HG03139 (cell line): ENCODE results near the gene KRI1.

Experiments
- ATAC-seq: cut with Tn5 transposase; IDR thresholded peaks from one replicate; pipeline ENCODE4 v1.9.1; 2021; ENCODE audit not compliant: unreplicated experiment

KRI1 gene

GRCh38 chr19:10565567-10566407 is at the start of gene KRI1:
KRI1 (minus strand) TSS chr19:10566010; CDS start chr19:10565999, 11 bp downstream.
- ATAC-seq, result peak; percentile 28

- ATAC-seq, result no peak
Observed at GRCh38 chr19:10612499-10613119, 46.8 kb upstream of the KRI1 start.

- no peak for ATAC-seq
Observed at GRCh38 chr19:10611907-10612306, 46.1 kb upstream of the KRI1 start.

- ATAC-seq, result no peak
Observed at GRCh38 chr19:10604460-10604980, 38.7 kb upstream of the KRI1 start.

- no peak for ATAC-seq
Observed at GRCh38 chr19:10603873-10604459, 38.2 kb upstream of the KRI1 start.

- ATAC-seq, result peak; percentile 50
Observed at GRCh38 chr19:10603084-10603872, 37.5 kb upstream of the KRI1 start.

- ATAC-seq, result peak; percentile 48
Observed at GRCh38 chr19:10602330-10603083, 36.7 kb upstream of the KRI1 start.

GRCh38 chr19:10601999-10602329 is 36.2 kb upstream of the KRI1 start:
- no peak for ATAC-seq

- no peak for ATAC-seq
Observed at GRCh38 chr19:10600149-10600548, 34.3 kb upstream of the KRI1 start.

- no peak for ATAC-seq
Observed at GRCh38 chr19:10593820-10594637, 28.2 kb upstream of the KRI1 start.

GRCh38 chr19:10593148-10593547 is 27.3 kb upstream of the KRI1 start:
- no peak for ATAC-seq

- ATAC-seq, result no peak
Observed at GRCh38 chr19:10587839-10588150, 22.0 kb upstream of the KRI1 start.

GRCh38 chr19:10587022-10587838 is 21.4 kb upstream of the KRI1 start, which contains the start of gene AP1M2:
AP1M2 (minus strand) TSS chr19:10587312; CDS start chr19:10587231, 81 bp downstream.
- ATAC-seq, result no peak

- no peak for ATAC-seq
Observed at GRCh38 chr19:10586396-10586795, 20.6 kb upstream of the KRI1 start.

GRCh38 chr19:10583036-10583776 is 17.4 kb upstream of the KRI1 start:
- no peak for ATAC-seq

GRCh38 chr19:10582091-10582490 is 16.3 kb upstream of the KRI1 start:
- no peak for ATAC-seq

GRCh38 chr19:10580979-10581631 is 15.3 kb upstream of the KRI1 start:
- no peak for ATAC-seq

GRCh38 chr19:10577951-10578350 is 12.1 kb upstream of the KRI1 start:
- ATAC-seq, result no peak
